ENCODE results near the gene ZNF22. TPM values are rescaled to one million over a fixed set of nuclear protein-coding genes. Genes with fewer than 3 reads are reported as not detected.

ZNF22 gene
- total and polyA plus RNA-seq, 2 of the 4 experiments (the other 2 are of a cell fraction): 10.6 to 12.4 TPM

DNA sequence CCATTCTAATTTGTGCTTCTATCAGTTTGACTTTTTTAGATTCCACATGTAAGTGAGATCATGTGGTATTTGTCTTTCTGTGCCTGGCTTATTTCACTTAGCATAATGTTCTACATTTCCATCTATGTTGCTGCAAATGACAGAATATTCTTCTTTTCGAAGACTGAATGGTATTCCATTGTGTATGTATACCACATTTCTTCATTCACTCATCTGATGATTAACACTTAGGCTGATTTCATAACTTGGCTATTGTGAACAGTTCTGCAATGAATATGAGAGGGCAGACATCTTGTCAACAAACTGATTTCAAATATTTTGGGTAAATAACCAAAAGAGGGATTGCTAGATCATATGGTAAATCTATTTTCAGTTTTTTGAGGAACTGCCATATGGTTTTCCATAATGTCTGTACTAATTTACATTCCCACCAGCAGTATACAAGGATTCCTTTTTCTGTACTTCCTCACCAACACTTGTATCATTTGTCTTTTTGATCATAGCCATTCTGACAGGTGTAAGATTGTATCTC lies 52.9 kb downstream of the ZNF22 start:
- H3K9me3 ChIP-seq (ENCODE audit: control insufficient read depth, insufficient read depth, low read length): no peaks in the 10 kb centered on the region
- in situ Hi-C loops (cut with MboI; ENCODE audit: low sequenced_read_pairs) (no loop called here), dilution Hi-C loops (cut with HindIII; ENCODE audit: low sequenced_read_pairs, unreplicated experiment) (no loop called here), intact Hi-C loops (cut with micrococcal nuclease) (no loop called here)
- H3K14ac ChIP-seq (replicated peaks; ENCODE audit: low read depth, low read length): no peak overlapping the region
- no peak overlapping the region for H3K4ac ChIP-seq (ENCODE audit: low read depth, low read length)
- no peak overlapping the region for H2BK120ac ChIP-seq (ENCODE audit: low read depth, low read length)
- no peak overlapping the region for H3K56ac ChIP-seq (ENCODE audit: extremely low read depth, insufficient read depth, low read length)
- BruUV-seq (replicated peaks): no TSS peak
- H4K8ac ChIP-seq (ENCODE audit: low read depth in 2 of 2, low read length in 2 of 2): no peak overlapping the region
- POLR2A ChIA-PET (ENCODE audit: unreplicated experiment): no interaction called here
- no peak overlapping the region for H2AK9ac ChIP-seq (replicated peaks; ENCODE audit: low read depth, low read length, poor library complexity)
- ATAC-seq (ENCODE audit: low read depth): no peak
- no CpG with 5 or more reads among the region's 1 CpG for WGBS, 2 experiments (ENCODE audit: extremely low coverage in 2 of 2, insufficient read length in 1 of 2)
- no peaks in the 10 kb centered on the region for H3K27me3 ChIP-seq (ENCODE audit: control insufficient read depth, insufficient read depth, low read length)
- H3K4me1 ChIP-seq (ENCODE audit: control insufficient read depth, insufficient read depth, low read length): no peaks in the 10 kb centered on the region
- DNase-seq: no peak
- no peak overlapping the region for H3K4me3 ChIP-seq (ENCODE audit: insufficient read depth, low read depth, low read length)
- H3K9ac ChIP-seq (ENCODE audit: low read depth, low read length): no peak overlapping the region
- no peak overlapping the region for H3K18ac ChIP-seq (ENCODE audit: low read depth, low read length)
- H2BK15ac ChIP-seq (ENCODE audit: low read depth, low read length): no peak overlapping the region
- H3K4me2 ChIP-seq (ENCODE audit: low read depth, low read length): no peak overlapping the region
- H3K36me3 ChIP-seq (ENCODE audit: control insufficient read depth, insufficient read depth, low read length): no peaks in the 10 kb centered on the region
- CTCF ChIA-PET: interaction anchor here (0.5 kb wide), 1 partner anchor 1175 kb away, joined by 3 read pairs; no protein-coding TSS in a partner anchor
- H2AFZ ChIP-seq (replicated peaks; ENCODE audit: low read length, poor library complexity): no peak overlapping the region
- TF ChIP-seq MAZ (IDR thresholded peaks at IDR 0.05; ENCODE audit: borderline replicate concordance, low read depth, low read length) (no peak), CHD1 (IDR thresholded peaks at IDR 0.05; ENCODE audit: low read depth, low read length) (no peak), USF2 (IDR thresholded peaks at IDR 0.05; ENCODE audit: low read depth, low read length) (no peak), BHLHE40 (IDR thresholded peaks at IDR 0.05; ENCODE audit: low read depth, low read length) (no peak), SMC3 (IDR thresholded peaks at IDR 0.05; ENCODE audit: low read depth, low read length) (no peak), ELK1 (IDR thresholded peaks at IDR 0.05; ENCODE audit: borderline replicate concordance, low read depth, low read length) (no peak), NFE2L2 (IDR thresholded peaks at IDR 0.05; ENCODE audit: low read depth, low read length) (no peak), RCOR1 (IDR thresholded peaks at IDR 0.05; ENCODE audit: insufficient replicate concordance, low read length) (no peak), POLR2A (IDR thresholded peaks at IDR 0.05; ENCODE audit: low read depth, low read length) (no peak), MAFK (IDR thresholded peaks at IDR 0.05; ENCODE audit: low read depth, low read length) (no peak)
- H4K20me1 ChIP-seq (ENCODE audit: insufficient read depth, low read length): no peaks in the 10 kb centered on the region
- H2AK5ac ChIP-seq (ENCODE audit: low read depth, low read length): no peak overlapping the region
- H3K27ac ChIP-seq (ENCODE audit: insufficient read depth, low read length): no peak overlapping the region
- H2BK5ac ChIP-seq (ENCODE audit: low read depth, low read length, poor library complexity, severe bottlenecking): no peak overlapping the region
- no peak overlapping the region for H4K91ac ChIP-seq (ENCODE audit: insufficient read depth, low read depth, low read length)
- H3K9me1 ChIP-seq (ENCODE audit: insufficient read depth, low read length): no peaks in the 10 kb centered on the region
- H3K79me1 ChIP-seq (ENCODE audit: low read depth in 1 of 2, low read length in 2 of 2): no peaks in the 10 kb centered on the region
- H2BK20ac ChIP-seq (ENCODE audit: low read depth, low read length): no peak overlapping the region
- no peak overlapping the region for H4K5ac ChIP-seq (ENCODE audit: low read depth, low read length)
- H3K23ac ChIP-seq (ENCODE audit: low read depth, low read length): no peak overlapping the region

Measured in IMR-90 (cell line).